ENCODE data around the gene CX3CL1. TPM values are rescaled to one million over a fixed set of nuclear protein-coding genes. Genes with fewer than 3 reads are reported as not detected.

Gene CX3CL1
- not detected in 2 replicates for total RNA-seq

DNA sequence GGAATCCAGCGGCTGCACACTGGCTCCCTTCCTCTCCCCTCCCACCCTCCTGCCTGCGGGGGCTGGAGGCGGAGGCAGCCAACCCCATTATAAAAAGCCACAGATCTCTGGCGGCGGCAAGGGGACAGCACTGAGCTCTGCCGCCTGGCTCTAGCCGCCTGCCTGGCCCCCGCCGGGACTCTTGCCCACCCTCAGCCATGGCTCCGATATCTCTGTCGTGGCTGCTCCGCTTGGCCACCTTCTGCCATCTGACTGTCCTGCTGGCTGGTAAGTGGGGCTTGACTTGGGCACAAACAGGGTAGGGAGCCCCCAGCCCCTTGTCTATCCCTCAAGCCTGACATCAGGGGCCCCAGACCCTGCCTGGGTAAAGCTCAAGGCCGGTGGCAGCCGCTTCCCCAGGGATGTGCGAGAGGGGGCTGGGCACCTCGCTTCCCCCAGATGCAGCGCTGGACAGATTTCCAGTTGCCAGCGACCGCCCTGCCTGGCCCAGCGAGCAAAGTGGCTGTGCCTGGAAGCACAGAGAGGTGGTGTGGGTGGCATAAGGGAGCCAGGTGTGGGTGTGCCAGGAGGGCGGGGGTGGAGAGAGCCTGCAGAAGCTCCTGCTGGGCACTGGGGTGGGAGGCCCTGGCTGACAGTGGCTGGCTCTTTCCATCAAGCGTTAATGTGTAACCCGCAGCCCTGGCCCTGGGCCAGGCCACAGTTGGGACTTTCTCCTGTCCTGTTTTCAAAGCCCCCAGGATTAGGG, at the start of gene CX3CL1:
Gene CX3CL1, plus strand, starts transcription at position 119 of the 745 bp plus-strand sequence. Its CDS starts 79 bp downstream, at position 198.

DNA sequence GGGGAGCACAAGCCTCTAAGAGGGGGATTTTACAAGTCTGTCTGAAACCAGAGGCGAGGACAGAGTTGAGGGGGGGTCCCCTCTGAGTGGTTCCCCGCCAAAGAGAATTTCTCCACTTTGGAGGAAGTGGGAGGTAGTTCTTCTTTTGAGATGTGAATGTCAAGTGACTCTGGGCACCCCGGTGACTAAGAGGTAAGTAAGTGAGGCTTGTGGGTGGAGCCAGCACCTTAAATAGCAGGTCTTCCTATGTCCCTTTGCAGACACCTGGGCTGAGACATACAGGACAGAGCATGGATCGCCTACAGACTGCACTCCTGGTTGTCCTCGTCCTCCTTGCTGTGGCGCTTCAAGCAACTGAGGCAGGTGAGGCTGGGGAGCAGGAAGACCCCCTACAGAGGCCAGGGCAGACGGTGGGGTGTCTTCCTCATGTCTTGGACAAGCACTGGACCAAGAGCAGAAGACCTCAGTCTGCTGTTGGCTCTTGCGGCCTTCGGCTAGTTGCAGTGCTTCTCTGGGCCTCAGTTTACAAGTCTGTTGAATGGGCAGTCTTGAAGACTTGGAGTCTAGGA, 13.7 kb upstream of the CX3CL1 start, which contains the start of gene CCL22:
Gene CCL22, plus strand, starts transcription at position 257 of the 569 bp plus-strand sequence. Its CDS starts 34 bp downstream, at position 291.

DNA sequence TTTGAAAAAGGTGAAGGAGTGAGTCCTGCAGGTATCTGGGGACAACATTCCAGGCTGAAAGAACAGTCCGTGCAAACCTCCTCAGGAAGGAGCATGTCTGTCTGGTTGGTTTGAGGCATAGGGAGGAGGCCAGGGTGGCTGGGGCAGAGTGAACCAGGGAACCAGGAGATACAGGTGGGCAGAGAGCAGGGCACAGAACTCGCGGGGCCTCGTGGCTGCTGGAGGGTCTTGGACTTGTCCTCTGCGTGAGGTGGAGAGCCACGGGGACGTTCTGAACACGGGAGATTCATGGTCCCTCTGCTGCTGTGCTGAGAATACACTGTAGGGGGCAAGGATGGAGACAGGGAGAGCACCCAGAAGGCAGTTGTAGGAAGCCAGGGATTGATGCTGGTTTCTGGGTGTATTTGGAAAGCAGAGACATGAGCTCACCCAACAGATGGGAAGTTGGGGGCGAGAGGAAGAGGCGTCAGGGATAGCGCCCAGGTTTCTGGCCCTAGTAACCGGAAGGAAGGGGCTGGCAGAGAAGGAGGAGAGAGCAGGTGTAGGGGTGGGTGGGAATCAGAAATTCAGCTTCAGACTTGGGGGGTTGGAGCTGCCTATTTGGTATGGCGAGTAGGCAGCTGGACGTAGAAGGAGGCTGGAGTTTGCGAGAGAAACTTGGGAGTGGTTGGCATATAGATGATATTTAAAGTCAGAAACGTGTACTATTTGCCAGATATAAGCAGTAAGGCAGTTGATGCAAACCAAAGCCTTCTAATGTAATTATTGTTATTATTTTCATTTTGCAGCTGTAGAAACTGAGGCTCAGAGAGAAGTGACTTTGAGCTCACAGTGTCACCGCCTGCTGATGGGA, 31.9 kb downstream of the CX3CL1 start, which contains the start of gene CCL17:
Gene CCL17, plus strand, starts transcription at position 803 of the 853 bp plus-strand sequence. CDS start 9,166 bp downstream, outside the sequence.

Small RNAs within 50 kb of the gene (small RNA-seq; reads per million reads assigned to genes)
- not detected for gene AC108081.1

Other genes with a start within 250 kb of the CX3CL1 start
- gene PSME3IP1, start 186.5 kb upstream of the CX3CL1 start, total RNA-seq: 59.5 and 72.3 TPM in 2 replicates
- 41.2 and 57.3 TPM in 2 replicates for gene RSPRY1, start 186.2 kb upstream of the CX3CL1 start, total RNA-seq
- 62.8 and 76.8 TPM in 2 replicates for gene ARL2BP, start 127.2 kb upstream of the CX3CL1 start, total RNA-seq
- gene PLLP, start 87.8 kb upstream of the CX3CL1 start, total RNA-seq: under 0.01 TPM in 1 of 2 replicates, not detected in the other
- gene CCL22, start 13.7 kb upstream of the CX3CL1 start, total RNA-seq: not detected in 2 replicates
- gene CCL17, start 32.3 kb downstream of the CX3CL1 start, total RNA-seq: not detected in 2 replicates
- 41.5 and 47.5 TPM in 2 replicates for gene CIAPIN1, start 74.9 kb downstream of the CX3CL1 start, total RNA-seq
- gene COQ9, start 75.0 kb downstream of the CX3CL1 start, total RNA-seq: 44.1 and 49.3 TPM in 2 replicates
- gene POLR2C, start 90.2 kb downstream of the CX3CL1 start, total RNA-seq: 83.4 and 98.1 TPM in 2 replicates
- 15.8 and 21.5 TPM in 2 replicates for gene DOK4, start 114.0 kb downstream of the CX3CL1 start, total RNA-seq
- 6.1 and 8.1 TPM in 2 replicates for gene CCDC102A, start 164.1 kb downstream of the CX3CL1 start, total RNA-seq
- not detected in 2 replicates for gene ADGRG5, start 170.2 kb downstream of the CX3CL1 start, total RNA-seq

Measured in subcutaneous preadipocyte (primary cell).